Stimulated activated naive CD4-positive, alpha-beta T cell treated with Interleukin-2 at 50 U/mL for 16 hours (primary cell): ENCODE data around the gene PIK3AP1.
"Not testable (repeated sequence)": the region's sequence is repeated elsewhere in the genome, so short reads cannot be mapped to it uniquely, and the experiment has no call there.

Experiments
- DNase-seq: peaks from one replicate; lab custom pipeline; 2025; lab: John Stamatoyannopoulos, UW

The PIK3AP1 gene

DNA sequence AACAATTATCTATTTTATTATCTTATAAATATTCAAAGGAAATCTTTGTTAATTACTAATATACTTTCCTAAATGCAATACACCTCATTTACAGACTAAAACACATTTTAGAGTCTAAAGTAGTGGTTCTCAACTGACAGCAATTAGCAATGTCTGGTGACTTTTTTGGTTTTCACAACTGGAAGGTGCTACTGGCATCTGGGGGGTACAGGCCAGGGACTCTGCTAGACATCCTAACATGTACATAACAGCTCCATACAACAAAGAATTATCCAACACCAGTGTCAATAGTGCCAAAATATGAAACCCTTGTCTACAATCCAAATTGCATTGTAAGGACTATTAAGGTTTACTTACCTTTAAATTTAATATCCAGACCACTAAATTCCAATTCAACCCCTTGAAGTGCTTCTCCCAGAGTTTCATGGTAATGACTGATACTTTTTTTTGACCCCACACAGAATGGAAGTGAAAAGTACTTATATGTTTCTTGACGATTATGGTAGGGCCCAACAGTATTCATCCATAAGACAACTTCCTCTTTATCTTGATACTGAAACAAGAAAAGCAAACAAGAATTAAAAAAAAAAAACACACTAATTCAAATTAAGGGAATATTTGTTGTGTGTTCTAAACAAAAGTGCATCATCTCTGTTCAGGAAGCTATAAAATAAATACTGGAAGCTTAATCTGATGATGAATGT, 143.9 kb downstream of the PIK3AP1 start:
- no peak for DNase-seq

- DNase-seq, result not testable (repeated sequence)
These were observed 145.8 kb downstream of the PIK3AP1 start for GRCh38 chr10:96574564-96574963.

DNA sequence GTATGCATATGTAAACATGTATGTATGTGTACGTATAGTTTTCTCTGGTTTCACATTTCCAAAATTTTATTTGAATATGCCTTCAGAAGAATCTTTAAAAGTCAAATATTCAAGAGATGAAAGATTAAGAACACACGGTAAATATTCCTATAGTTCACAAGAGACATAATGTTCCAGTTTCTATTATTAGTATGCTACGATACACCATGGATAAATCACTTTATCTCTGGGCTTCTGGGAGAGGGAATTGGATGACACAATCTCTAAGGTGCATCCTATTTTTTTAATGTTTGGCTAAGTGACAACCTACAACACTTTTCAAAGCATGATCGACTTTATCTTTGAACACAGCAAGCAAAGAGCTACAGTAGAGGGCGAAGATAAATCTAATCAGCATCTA, 147.3 kb downstream of the PIK3AP1 start:
- no peak for DNase-seq

GRCh38 chr10:96570983-96571964, 149.0 kb downstream of the PIK3AP1 start:
- no peak for DNase-seq

GRCh38 chr10:96570511-96570910, 149.8 kb downstream of the PIK3AP1 start:
- no peak for DNase-seq

- DNase-seq, result no peak
These were observed 151.9 kb downstream of the PIK3AP1 start for GRCh38 chr10:96568402-96568801.

DNA sequence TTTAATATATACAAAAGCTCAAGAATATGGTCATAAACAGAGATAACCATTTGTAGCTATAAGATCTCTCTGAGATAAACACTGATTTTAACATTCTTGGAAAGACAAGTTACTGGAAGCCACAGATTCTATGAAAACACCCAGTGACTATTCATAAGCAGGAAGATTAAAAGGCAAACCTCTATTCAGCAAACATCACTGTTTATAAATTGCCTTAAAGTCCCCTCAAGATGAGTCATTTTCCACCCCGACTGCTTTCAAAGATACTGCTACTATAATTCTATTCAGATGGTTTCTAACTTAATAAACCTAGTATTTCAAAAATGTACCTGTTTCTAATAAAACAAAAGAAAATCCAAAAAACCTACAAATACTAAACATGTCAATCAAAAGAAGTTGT, 154.5 kb downstream of the PIK3AP1 start:
- no peak for DNase-seq

DNA sequence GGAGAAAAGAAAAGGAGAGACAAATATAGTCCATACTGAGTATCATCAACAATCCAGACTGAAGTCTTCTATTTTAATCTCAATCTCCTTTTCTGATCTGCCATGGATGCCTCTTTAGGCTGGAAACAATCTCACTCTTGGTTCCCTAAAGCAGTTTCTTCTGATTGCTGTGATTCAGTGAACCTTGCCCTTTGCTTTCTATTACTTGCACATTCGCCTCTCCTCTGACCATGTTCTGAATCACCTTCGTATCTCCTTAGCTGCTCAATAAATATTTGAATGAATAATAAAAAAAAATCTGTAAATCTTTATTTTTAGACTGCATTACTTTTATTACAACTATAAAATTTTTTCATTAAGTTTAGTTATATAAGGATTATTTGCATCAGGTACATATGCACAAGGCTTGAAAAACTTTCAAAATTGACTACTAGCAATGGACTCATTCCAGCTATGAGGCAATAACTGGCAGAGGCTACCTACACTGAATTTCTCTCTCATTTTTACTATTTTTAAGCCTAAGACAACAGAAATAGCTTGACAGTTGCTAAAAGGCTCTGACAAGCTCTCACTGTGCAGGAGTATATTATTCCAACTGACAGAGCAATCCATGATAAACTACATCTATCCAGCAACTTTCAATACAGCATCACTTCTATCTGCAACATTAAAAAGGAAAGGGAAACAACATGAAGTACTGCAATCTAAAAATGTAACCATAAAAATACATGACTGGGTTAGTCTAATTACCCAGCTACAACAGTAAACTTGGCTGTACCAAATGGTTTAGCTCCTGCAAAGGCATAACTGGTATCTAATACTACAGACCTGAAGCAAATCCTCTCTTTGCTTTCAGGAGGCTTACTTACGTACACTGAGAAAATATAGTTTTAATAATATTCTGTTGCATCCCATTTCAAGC, 159.1 kb downstream of the PIK3AP1 start:
- no peak for DNase-seq

- no peak for DNase-seq
These were observed 159.8 kb downstream of the PIK3AP1 start for GRCh38 chr10:96560489-96560888.

- no peak for DNase-seq
These were observed 164.3 kb downstream of the PIK3AP1 start for GRCh38 chr10:96556003-96556402.

DNA sequence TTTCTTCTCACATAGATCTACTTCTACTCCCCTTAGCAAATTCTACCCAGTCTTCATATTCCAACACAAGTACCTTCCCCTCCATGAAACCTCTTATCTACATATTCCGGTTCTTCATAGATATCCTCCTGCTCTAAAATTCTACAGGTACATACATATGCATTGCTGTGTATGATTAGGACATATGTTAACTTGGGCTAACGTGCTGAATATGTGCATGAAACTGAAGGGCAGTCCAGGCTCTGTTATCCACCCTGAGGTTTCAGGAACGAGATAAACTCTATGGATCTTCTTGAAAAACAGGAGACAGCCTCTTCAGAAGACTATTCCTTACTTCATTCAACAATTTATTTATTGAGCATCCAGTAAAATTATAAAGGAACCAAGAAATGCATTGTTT, 165.0 kb downstream of the PIK3AP1 start:
- DNase-seq, result no peak

- DNase-seq, result no peak
These were observed 171.7 kb downstream of the PIK3AP1 start for GRCh38 chr10:96548589-96548988.

GRCh38 chr10:96545558-96545957, 174.8 kb downstream of the PIK3AP1 start:
- not testable (repeated sequence) for DNase-seq
